ENCODE results near the gene RTL9. TPM values are rescaled to one million over a fixed set of nuclear protein-coding genes. Genes with fewer than 3 reads are reported as not detected.

RTL9 gene
- total and polyA plus RNA-seq, 2 donors (not counting 3 experiments of a cell fraction or from before 2014, with no cell fraction given), result not detected

- Histone ChIP-seq H3K4me2 (ENCODE audit: insufficient read depth, low read length) (no peak overlapping the region), H3K4me1 (ENCODE audit: control insufficient read depth, extremely low read depth, insufficient read depth, low read length) (no peaks in the 10 kb centered on the region), H3K9me1 (replicated peaks; ENCODE audit: control insufficient read depth, extremely low read depth, insufficient read depth, low read length) (no peaks in the 10 kb centered on the region), H3K36me3 (ENCODE audit: control insufficient read depth in 2 of 2, extremely low read depth in 1 of 2, insufficient read depth in 2 of 2, low read length in 2 of 2) (no peaks in the 10 kb centered on the region), H3K9me3 (replicated peaks; ENCODE audit: control insufficient read depth, insufficient read depth, low read length) (no peaks in the 10 kb centered on the region), H3K9ac (replicated peaks; ENCODE audit: extremely low read depth, insufficient read depth, low read length) (no peak overlapping the region), H3K79me2 (ENCODE audit: control insufficient read depth, insufficient read depth, low read length) (no peaks in the 10 kb centered on the region), H4K20me1 (replicated peaks; ENCODE audit: control insufficient read depth, extremely low read depth, insufficient read depth, low read length) (no peaks in the 10 kb centered on the region), H3K27me3 (ENCODE audit: control insufficient read depth in 2 of 2, insufficient read depth in 2 of 2, low read length in 2 of 2) (peaks cover 0 to 2% of the 10 kb centered on the region in 2 experiments), H3K4me3 (replicated peaks in 1 of 3; ENCODE audit: insufficient read depth in 1 of 3, low read depth in 1 of 3, low read length in 3 of 3) (no peak overlapping the region), H3K27ac (ENCODE audit: insufficient read depth, low read depth, low read length) (no peak overlapping the region), H2AFZ (ENCODE audit: low read depth, low read length) (no peak overlapping the region)
- intact Hi-C loops (cut with micrococcal nuclease), result no loop called here
- CTCF ChIA-PET, result interaction anchor here (2.6 kb wide), 1 partner anchor 242 kb away, joined by 8 read pairs; no protein-coding TSS in a partner anchor
- TF ChIP-seq EZH2 (IDR thresholded peaks at IDR 0.05; ENCODE audit: borderline replicate concordance, low read depth, low read length, severe bottlenecking) (no peak), JUN (IDR thresholded peaks at IDR 0.05; ENCODE audit: borderline replicate concordance, insufficient read depth, insufficient read length, low read depth) (no peak), CTCF (IDR thresholded peaks at IDR 0.05; ENCODE audit: extremely low read depth in 1 of 2, insufficient read depth in 1 of 2, low read depth in 1 of 2, low read length in 2 of 2) (no peak), MYC (IDR thresholded peaks at IDR 0.05; ENCODE audit: low read depth, low read length) (no peak), MAX (IDR thresholded peaks at IDR 0.05; ENCODE audit: insufficient read depth, insufficient read length) (no peak), POLR2AphosphoS5 (IDR thresholded peaks at IDR 0.05; ENCODE audit: insufficient read depth, low read depth, low read length) (no peak), FOS (IDR thresholded peaks at IDR 0.05; ENCODE audit: borderline replicate concordance, insufficient read depth, low read length) (no peak), GATA2 (IDR thresholded peaks at IDR 0.05; ENCODE audit: insufficient read depth, insufficient read length, low read depth, low read length) (no peak), POLR2A (IDR thresholded peaks at IDR 0.05; ENCODE audit: low read depth, low read length) (no peak)
- dilution Hi-C loops (cut with MboI; ENCODE audit: extremely low pct_ligation_motif_present, low sequenced_read_pairs), result no loop called here
- no peak for FAIRE-seq
- POLR2A ChIA-PET, result no interaction called here
- BruUV-seq (replicated peaks), result no TSS peak
- no peak for DNase-seq (ENCODE audit: low read depth, low spot score)
Measured at GRCh38 chrX:110402850-110403221, 44.2 kb downstream of the RTL9 start.
